CMK (cell line): ENCODE results near the gene CCDC93.
A peak's percentile ranks its signal among the peaks of the same experiment; 100 is the strongest.

ENCODE experiments used
- DNase-seq: peaks from one replicate; pipeline ENCODE4 v3.0.0-alpha.2; 2010; ENCODE audit warnings: low read depth

Gene CCDC93, protein sequence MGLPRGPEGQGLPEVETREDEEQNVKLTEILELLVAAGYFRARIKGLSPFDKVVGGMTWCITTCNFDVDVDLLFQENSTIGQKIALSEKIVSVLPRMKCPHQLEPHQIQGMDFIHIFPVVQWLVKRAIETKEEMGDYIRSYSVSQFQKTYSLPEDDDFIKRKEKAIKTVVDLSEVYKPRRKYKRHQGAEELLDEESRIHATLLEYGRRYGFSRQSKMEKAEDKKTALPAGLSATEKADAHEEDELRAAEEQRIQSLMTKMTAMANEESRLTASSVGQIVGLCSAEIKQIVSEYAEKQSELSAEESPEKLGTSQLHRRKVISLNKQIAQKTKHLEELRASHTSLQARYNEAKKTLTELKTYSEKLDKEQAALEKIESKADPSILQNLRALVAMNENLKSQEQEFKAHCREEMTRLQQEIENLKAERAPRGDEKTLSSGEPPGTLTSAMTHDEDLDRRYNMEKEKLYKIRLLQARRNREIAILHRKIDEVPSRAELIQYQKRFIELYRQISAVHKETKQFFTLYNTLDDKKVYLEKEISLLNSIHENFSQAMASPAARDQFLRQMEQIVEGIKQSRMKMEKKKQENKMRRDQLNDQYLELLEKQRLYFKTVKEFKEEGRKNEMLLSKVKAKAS

DNA sequence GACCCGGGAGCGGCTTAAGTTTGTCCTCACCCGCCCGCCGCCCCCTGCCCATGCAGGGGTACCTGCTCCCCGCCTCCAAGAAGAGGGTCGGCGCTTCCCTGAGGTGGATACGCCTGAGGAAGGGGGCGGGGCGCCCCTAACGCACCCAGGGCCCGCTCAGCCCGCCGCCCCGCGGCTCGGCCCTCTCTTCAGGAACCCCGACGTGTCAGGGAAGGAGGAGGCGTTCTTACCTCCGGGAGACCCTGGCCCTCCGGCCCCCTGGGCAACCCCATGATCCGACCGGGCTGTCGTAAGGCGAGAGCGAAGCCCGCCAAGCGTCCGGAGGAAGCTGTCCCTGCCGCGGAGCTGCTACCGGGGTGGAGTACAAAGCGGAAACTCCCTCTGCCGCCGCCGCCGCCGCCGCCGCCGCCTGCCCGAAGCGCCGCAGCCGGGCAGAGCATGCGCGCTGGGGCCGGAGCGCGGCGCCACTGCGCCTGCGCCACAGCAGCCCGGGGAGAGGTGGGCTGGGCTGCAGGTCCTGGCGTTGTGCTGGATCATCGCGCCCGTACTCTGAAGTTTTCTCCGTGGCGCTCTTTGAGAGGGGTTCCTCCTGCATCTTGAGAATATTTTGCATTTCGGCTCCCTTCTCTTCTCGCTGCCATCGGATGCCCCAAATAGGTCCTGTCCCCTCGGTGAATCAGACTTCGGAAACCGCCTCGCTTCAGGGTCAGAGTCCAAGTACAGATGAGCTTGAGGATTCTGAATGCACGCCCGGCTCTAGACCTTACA, at the start of gene CCDC93:
Gene CCDC93, minus strand, starts transcription at position 347 of the 768 bp plus-strand sequence. Its CDS starts 75 bp downstream, at position 272.
- peak; percentile 45 for DNase-seq

GRCh38 chr2:118062669-118063068, 48.8 kb upstream of the CCDC93 start:
- no peak for DNase-seq

- DNase-seq = no peak
Measured at GRCh38 chr2:118062048-118062447, 48.2 kb upstream of the CCDC93 start.

- no peak for DNase-seq
Measured at GRCh38 chr2:118061135-118061955, 47.5 kb upstream of the CCDC93 start.

- DNase-seq = no peak
Measured at GRCh38 chr2:118059919-118060478, 46.1 kb upstream of the CCDC93 start.

DNA sequence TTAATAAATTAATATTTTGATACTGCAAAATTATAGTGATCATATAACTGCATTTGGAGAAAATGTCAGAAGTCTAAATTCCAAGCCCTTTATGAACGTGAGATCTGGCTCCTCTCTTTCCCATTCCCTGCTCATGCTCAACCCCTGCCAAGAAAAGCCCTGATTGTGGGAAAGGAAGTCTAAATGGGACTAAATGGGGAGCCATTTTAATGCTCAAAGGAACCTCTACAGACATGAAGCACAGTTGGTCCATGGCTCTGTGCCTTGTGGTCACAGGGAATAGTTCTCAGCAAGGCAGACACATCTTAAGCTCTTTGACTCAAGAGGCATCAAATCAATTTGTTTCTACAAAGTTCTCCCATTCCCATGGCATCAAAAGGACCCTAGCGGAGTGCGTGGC, 45.1 kb upstream of the CCDC93 start:
- DNase-seq = no peak

- DNase-seq = no peak
Measured at GRCh38 chr2:118056801-118057200, 42.9 kb upstream of the CCDC93 start.

DNA sequence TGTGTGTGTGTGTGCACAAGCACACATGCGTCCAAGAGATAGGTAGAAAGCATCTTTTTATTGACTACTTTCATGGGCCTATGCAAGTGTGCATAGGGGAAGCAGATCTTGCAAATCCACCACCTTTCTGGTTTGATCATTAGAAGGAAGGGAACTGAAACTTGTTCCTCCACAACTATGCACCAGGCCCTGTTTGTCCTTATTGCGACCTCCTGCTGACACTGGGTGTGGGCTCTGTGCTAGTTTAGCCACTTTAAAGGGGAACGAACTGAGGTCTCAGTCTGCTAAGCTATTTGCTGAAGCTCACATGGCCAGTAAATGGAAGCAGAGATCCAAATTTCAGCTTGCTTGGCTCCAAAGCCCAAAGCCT, 42.3 kb upstream of the CCDC93 start:
- DNase-seq = no peak

- DNase-seq = no peak
Measured at GRCh38 chr2:118055512-118056164, 41.8 kb upstream of the CCDC93 start.

DNA sequence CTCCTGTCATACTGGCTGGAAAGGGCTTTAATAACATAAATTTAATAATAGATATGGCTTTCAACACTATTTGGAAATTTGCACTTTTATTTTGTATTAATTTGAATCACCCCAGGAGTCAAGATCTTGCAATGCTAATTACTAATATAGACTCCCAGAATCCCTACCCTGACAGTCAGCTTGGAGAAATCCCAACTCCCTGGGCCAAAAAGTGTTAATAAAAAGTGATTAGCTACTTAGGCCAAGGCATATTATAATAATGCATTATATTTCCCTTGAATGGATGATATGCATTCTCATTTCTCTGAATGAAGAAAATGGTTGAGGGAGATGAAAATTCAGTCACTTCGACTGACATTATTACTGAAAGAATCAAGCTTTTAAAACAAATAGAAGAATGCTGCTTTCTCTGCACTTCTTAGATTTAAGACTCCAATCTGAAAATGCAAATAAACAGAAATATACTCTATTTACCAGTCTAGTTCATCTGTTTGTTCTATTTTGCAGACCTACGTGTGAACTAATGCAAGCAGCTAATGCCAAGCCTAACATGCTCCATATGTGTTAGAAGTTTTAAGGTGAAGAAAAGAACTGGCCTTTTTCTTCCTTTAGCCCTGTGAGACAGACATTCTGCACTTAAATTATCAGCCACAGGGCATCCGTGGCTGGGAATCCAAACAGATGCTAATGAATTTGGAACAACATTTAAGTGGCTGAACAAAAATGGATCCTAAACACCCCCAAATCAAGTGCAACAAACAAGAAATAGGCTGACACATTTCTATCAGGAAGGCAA, 40.5 kb upstream of the CCDC93 start:
- DNase-seq = no peak

DNA sequence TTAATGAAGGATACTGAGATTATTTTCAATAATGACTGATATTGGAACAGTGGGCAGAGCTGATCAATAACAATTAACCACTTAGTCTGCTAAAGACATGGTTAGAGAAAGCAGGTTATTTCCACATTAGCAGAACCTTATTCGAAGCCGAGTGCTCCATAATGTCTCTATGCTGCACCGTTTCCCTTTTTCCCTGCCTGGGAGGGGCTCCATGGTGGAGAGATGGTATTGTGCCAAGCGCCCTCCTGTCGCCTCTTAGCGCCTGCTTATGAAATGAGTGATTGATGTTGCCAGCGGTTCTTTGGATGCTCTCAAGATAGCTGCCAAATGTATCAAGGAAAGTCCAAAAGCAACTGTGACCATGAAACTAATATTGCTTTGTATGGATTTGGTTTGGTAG, 39.8 kb upstream of the CCDC93 start:
- no peak for DNase-seq

GRCh38 chr2:118052474-118052873, 38.6 kb upstream of the CCDC93 start:
- no peak for DNase-seq

DNA sequence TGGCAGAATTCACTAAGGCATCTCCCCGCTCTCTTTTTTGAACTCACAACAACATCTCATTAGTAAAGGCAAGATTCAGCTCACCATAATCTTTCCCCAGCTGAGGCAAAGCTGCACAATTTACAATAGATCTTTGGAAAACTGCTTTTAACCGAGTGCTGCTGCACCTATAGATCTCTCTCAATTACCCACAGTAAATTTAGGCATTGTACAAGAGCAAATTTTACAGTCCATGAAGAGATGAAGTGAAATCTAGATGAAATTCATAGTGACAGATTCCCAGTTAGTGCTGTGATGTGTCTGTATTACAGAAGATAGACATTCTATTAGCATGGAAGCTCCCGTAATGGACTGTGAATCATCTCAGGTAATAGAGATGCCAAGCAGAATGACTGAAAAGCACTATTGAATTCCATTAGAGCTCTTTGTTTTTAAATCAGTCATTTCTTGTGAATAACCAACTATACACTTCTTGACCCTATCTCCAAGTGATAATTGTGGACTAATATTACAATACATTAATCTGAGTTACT, 38.0 kb upstream of the CCDC93 start:
- no peak for DNase-seq

- DNase-seq = no peak
Measured at GRCh38 chr2:118050974-118051373, 37.1 kb upstream of the CCDC93 start.

- no peak for DNase-seq
Measured at GRCh38 chr2:118050386-118050785, 36.5 kb upstream of the CCDC93 start.

GRCh38 chr2:118049816-118050140, 35.9 kb upstream of the CCDC93 start:
- no peak for DNase-seq

DNA sequence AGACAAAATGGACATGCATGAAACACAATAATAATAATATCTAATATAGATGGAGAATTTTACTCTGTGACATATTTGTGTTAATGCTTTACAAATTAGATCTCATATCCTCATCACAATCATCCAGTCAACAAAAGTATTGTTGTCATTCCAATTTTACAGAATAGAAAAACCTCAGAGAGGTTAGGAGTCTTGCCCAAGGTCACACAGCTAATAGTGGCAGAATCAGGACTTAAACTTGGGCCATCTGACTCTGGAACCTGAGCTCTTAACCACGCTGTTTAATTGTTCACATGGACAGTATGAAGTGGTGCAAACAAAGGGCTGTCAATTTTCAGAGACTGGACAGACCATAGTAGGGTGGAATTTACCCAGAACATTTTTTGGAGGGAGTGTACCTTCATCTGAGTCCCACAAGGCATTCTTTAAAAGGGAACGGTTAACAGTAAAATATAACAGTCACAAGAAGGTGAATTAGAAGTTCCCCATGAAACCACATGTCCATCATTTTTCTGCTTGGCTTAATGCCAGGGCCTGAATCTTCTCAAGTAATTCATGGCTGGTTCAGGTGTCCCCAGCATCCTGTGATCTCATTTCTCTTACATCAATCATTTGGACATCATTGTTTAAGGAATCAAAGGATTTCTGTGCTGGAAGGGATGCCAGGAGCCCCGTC, 35.4 kb upstream of the CCDC93 start:
- DNase-seq = no peak

DNA sequence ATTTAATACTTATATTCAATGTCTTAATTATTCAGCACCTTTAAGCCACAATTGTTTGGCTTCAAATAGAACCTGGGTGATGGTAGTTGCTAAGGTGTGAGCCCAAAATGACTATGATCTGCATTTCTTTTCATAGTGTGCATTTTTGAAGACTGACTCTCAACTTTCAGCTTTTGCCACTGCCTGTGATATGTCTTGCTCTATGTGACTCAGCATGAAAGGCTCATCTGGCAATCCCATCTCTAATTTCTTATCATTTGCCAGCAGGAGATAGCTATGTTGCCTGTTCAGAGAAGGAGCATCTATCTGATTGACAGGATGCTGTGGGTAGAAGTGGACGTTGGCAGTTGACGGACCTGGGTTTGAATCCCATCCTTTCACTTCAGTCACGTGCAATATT, 34.5 kb upstream of the CCDC93 start:
- no peak for DNase-seq

- DNase-seq = no peak
Measured at GRCh38 chr2:118047380-118047826, 33.5 kb upstream of the CCDC93 start.
